Panc1 (cell line): Measurements from ENCODE around the gene APOBEC3B. TPM values are rescaled to one million over a fixed set of nuclear protein-coding genes. Genes with fewer than 3 reads are reported as not detected.

ENCODE experiments used
- ATAC-seq: fragments of 200-7000 bp; cut with Tn5 transposase; 2 replicates; pipeline ENCODE4 v1.9.1; 2020; ENCODE audit warnings: mild to moderate bottlenecking, moderate library complexity
- BruUV-seq: library from RNA; stranded (reverse); fragments of 400-500 nt; replicated peaks from 2 replicates; lab custom pipeline; 2021; lab: Mats Ljungman, UMichigan
- CTCF ChIA-PET: fragments of 300-600 bp; sonication (Branson Sonifier 250); formaldehyde crosslinking; loops from one replicate; lab custom pipeline; 2022; ENCODE audit warnings: antibody characterized with exemption; lab: Charles Lee
- POLR2A ChIA-PET: fragments of 300-600 bp; sonication (Branson Sonifier 250); formaldehyde crosslinking; loops from one replicate; lab custom pipeline; 2022; ENCODE audit warnings: antibody characterized with exemption; lab: Charles Lee
- DNase-seq: peaks from one replicate; pipeline ENCODE4 v3.0.0-alpha.2; 2010; ENCODE audit warnings: low read depth, low spot score
- H3K27ac ChIP-seq: 2 replicates; pipeline ENCODE4 v1.5.1; 2011; ENCODE audit warnings: mild to moderate bottlenecking, low read length, inconsistent platforms
- H3K27me3 ChIP-seq: fragments of 200-500 bp; sonication (Bioruptor generic); 2 replicates; pipeline ENCODE4 v1.6.0; 2014; ENCODE audit warnings: low read length, inconsistent platforms; ENCODE audit not compliant: control insufficient read depth, insufficient read depth
- H3K36me3 ChIP-seq: fragments of 200-500 bp; sonication (Bioruptor generic); 2 replicates; pipeline ENCODE4 v1.5.1; 2014; ENCODE audit warnings: inconsistent platforms, mild to moderate bottlenecking, low read length, moderate library complexity; ENCODE audit not compliant: control insufficient read depth, insufficient read depth
- H3K4me1 ChIP-seq: 2 replicates; pipeline ENCODE4 v1.5.1; 2011; ENCODE audit warnings: inconsistent platforms, mild to moderate bottlenecking, low read length, moderate library complexity; ENCODE audit not compliant: control insufficient read depth, insufficient read depth
- H3K4me3 ChIP-seq, 2 experiments: 2 replicates each; pipeline ENCODE4 v1.5.1; 2011 to 2012; ENCODE audit warnings: low read depth in 2 of 2, low read length in 2 of 2, mild to moderate bottlenecking in 2 of 2, inconsistent platforms in 1 of 2, moderate library complexity in 1 of 2
- H3K9me3 ChIP-seq: fragments of 200-500 bp; sonication (Bioruptor generic); 2 replicates; pipeline ENCODE4 v1.5.1; 2014; ENCODE audit warnings: low read depth, mild to moderate bottlenecking, inconsistent platforms, low read length, moderate library complexity; ENCODE audit not compliant: control insufficient read depth, insufficient read depth
- POLR2AphosphoS5 ChIP-seq: IDR thresholded peaks from 2 replicates; pipeline ENCODE4 v1.6.1; 2012; ENCODE audit warnings: mild to moderate bottlenecking, low read depth, low read length, moderate library complexity
- SIN3A ChIP-seq: IDR thresholded peaks from 2 replicates; pipeline ENCODE4 v1.6.1; 2012; ENCODE audit warnings: low read depth, mild to moderate bottlenecking, low read length, moderate library complexity, borderline replicate concordance; ENCODE audit not compliant: insufficient read depth
- TCF7L2 ChIP-seq: IDR thresholded peaks from 2 replicates; pipeline ENCODE4 v1.6.1; 2011; ENCODE audit warnings: mild to moderate bottlenecking, low read depth, low read length, inconsistent platforms
- in situ Hi-C: cut with HindIII; loops from 2 replicates; pipeline ENCODE4 v1.10.0; 2016; ENCODE audit warnings: low sequenced_read_pairs, low pct_unique_long_range_greater_than_20kb
- intact Hi-C: fragments of 100-400 bp; cut with micrococcal nuclease; formaldehyde crosslinking; loops from one replicate; pipeline ENCODE4 v1.10.0; 2022; ENCODE audit not compliant: unreplicated experiment
- total RNA-seq: library from RNA; stranded (reverse); gene quantifications from one replicate; pipeline ENCODE4 v1.2.1, GENCODE V29; 2021; ENCODE audit not compliant: unreplicated experiment
- TF ChIP-seq, protein P1 (sequence below), 2 experiments: IDR thresholded peaks; 2 replicates each; pipeline ENCODE4 v1.6.1; 2011 to 2012; ENCODE audit warnings: low read depth in 2 of 2, control low read depth in 1 of 2, low read length in 1 of 2, mild to moderate bottlenecking in 1 of 2, moderate library complexity in 1 of 2; ENCODE audit not compliant: insufficient read depth in 1 of 2
- TF ChIP-seq, protein P2 (sequence below): fragments of 450-650 bp; IDR thresholded peaks from 2 replicates; pipeline ENCODE4 v1.5.1; 2017; ENCODE audit warnings: mild to moderate bottlenecking

APOBEC3B gene
- total RNA-seq, 1 experiment from 2014 or later = 15.6 TPM

DNA sequence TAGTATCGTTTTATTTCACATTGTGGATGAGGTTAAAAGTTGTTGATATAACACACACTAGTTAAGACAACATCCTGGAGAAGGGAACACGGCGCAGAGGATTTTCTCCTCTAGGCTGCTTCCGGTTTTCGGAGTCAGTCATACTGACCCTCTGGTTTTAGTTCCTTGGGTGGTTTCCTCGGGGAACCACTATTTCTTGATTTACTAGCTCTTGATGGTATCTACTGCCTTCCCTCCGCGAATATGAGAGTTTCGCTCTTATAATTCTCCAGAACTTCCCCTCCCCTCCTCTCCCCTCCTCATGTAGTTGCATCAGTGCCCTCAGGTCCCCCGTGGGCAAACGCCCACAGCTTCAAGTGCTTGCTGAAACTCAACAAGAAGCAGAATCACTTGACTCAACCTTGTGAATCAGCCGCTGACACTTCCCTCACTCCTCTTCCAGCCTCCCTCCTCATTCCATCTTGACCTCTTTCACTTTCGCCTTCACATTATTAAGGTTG is 40.6 kb upstream of the APOBEC3B start:
- intact Hi-C loops (no loop called here), in situ Hi-C loops (no loop called here)
- no TSS peak for BruUV-seq
- H3K4me1 ChIP-seq = no peaks in the 10 kb centered on the region
- POLR2A ChIA-PET = no interaction called here
- TF ChIP-seq, protein P1, sequence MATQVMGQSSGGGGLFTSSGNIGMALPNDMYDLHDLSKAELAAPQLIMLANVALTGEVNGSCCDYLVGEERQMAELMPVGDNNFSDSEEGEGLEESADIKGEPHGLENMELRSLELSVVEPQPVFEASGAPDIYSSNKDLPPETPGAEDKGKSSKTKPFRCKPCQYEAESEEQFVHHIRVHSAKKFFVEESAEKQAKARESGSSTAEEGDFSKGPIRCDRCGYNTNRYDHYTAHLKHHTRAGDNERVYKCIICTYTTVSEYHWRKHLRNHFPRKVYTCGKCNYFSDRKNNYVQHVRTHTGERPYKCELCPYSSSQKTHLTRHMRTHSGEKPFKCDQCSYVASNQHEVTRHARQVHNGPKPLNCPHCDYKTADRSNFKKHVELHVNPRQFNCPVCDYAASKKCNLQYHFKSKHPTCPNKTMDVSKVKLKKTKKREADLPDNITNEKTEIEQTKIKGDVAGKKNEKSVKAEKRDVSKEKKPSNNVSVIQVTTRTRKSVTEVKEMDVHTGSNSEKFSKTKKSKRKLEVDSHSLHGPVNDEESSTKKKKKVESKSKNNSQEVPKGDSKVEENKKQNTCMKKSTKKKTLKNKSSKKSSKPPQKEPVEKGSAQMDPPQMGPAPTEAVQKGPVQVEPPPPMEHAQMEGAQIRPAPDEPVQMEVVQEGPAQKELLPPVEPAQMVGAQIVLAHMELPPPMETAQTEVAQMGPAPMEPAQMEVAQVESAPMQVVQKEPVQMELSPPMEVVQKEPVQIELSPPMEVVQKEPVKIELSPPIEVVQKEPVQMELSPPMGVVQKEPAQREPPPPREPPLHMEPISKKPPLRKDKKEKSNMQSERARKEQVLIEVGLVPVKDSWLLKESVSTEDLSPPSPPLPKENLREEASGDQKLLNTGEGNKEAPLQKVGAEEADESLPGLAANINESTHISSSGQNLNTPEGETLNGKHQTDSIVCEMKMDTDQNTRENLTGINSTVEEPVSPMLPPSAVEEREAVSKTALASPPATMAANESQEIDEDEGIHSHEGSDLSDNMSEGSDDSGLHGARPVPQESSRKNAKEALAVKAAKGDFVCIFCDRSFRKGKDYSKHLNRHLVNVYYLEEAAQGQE (IDR thresholded peaks at IDR 0.05; ENCODE audit: insufficient read depth in 1 of 2, low read depth in 2 of 2, low read length in 1 of 2) = no peak
- no peak for TF ChIP-seq SIN3A
- TF ChIP-seq, protein P2, sequence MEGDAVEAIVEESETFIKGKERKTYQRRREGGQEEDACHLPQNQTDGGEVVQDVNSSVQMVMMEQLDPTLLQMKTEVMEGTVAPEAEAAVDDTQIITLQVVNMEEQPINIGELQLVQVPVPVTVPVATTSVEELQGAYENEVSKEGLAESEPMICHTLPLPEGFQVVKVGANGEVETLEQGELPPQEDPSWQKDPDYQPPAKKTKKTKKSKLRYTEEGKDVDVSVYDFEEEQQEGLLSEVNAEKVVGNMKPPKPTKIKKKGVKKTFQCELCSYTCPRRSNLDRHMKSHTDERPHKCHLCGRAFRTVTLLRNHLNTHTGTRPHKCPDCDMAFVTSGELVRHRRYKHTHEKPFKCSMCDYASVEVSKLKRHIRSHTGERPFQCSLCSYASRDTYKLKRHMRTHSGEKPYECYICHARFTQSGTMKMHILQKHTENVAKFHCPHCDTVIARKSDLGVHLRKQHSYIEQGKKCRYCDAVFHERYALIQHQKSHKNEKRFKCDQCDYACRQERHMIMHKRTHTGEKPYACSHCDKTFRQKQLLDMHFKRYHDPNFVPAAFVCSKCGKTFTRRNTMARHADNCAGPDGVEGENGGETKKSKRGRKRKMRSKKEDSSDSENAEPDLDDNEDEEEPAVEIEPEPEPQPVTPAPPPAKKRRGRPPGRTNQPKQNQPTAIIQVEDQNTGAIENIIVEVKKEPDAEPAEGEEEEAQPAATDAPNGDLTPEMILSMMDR = no peak
- no peak for TF ChIP-seq POLR2AphosphoS5
- no peak for TF ChIP-seq TCF7L2
- H3K36me3 ChIP-seq = no peaks in the 10 kb centered on the region
- no peaks in the 10 kb centered on the region for H3K27me3 ChIP-seq
- CTCF ChIA-PET = no interaction called here
- no peaks in the 10 kb centered on the region for H3K9me3 ChIP-seq
- H3K4me3 ChIP-seq = no peak overlapping the region
- DNase-seq = no peak
- ATAC-seq = no peak
- no peak overlapping the region for H3K27ac ChIP-seq

DNA sequence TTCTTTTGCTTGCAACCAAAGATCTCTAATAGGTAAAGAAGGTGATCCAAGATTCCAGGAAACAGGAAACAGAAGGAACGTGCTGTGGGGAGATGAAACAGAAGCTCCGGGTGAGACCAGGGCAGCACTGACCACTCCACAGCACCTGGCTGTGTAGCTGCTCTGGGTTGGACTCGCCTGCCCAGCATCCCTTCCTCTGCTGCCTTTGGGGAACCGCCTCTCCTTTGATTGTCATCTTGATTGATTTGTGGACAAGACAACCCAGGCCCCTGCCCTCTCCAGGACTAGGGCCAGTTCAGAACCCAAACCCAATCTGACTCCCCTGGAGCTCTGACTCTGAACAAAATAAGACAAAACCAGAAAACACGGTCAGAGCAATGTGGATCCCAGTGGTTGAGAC is 39.4 kb upstream of the APOBEC3B start:
- BruUV-seq = no TSS peak
- Histone ChIP-seq H3K27ac (no peak overlapping the region), H3K27me3 (no peaks in the 10 kb centered on the region; the same call in 1 of the 2 replicates), H3K4me3 (no peak overlapping the region), H3K9me3 (no peaks in the 10 kb centered on the region), H3K4me1 (no peaks in the 10 kb centered on the region), H3K36me3 (no peaks in the 10 kb centered on the region)
- ATAC-seq (no peak), DNase-seq (no peak)
- ChIA-PET POLR2A (no interaction called here), CTCF (no interaction called here)
- TF ChIP-seq POLR2AphosphoS5 (no peak), TCF7L2 (no peak)
- intact Hi-C loops (no loop called here), in situ Hi-C loops (no loop called here)

GRCh38 chr22:38943201-38943600 is 38.9 kb upstream of the APOBEC3B start:
- H3K27me3 ChIP-seq = no peaks in the 10 kb centered on the region; the same call in 1 of the 2 replicates
- TF ChIP-seq TCF7L2 (no peak), SIN3A (no peak), POLR2AphosphoS5 (no peak)
- TF ChIP-seq, protein P1 (IDR thresholded peaks at IDR 0.05; ENCODE audit: insufficient read depth in 1 of 2, low read depth in 2 of 2, low read length in 1 of 2) = no peak
- TF ChIP-seq, protein P2 = no peak
- POLR2A ChIA-PET = no interaction called here
- H3K36me3 ChIP-seq = no peaks in the 10 kb centered on the region
- BruUV-seq = no TSS peak
- in situ Hi-C loops = no loop called here
- no peaks in the 10 kb centered on the region for H3K4me1 ChIP-seq
- H3K9me3 ChIP-seq = no peaks in the 10 kb centered on the region
- no peak overlapping the region for H3K4me3 ChIP-seq
- intact Hi-C loops = no loop called here
- CTCF ChIA-PET = no interaction called here
- no peak for ATAC-seq
- no peak overlapping the region for H3K27ac ChIP-seq
- no peak for DNase-seq
